ENCODE results near the gene TULP4.
"Not testable (repeated sequence)": the region's sequence is repeated elsewhere in the genome, so short reads cannot be mapped to it uniquely, and the experiment has no call there.

Gene TULP4

GRCh38 chr6:158554611-158555361, 242.5 kb downstream of the TULP4 start:
- Histone ChIP-seq H3K27ac (ENCODE audit: extremely low read depth, low read depth, low read length) (no peak overlapping the region), H3K9me3 (ENCODE audit: control insufficient read depth, insufficient read depth, low read depth, low read length) (no peaks in the 10 kb centered on the region), H3K36me3 (ENCODE audit: control insufficient read depth in 2 of 2, insufficient read depth in 1 of 2, low read length in 2 of 2) (no peaks in the 10 kb centered on the region), H3K4me3 (ENCODE audit: low read depth, low read length) (no peak overlapping the region), H3K4me1 (ENCODE audit: control insufficient read depth, insufficient read depth, low read length) (peaks cover 15% of the 10 kb centered on the region)
- CTCF ChIA-PET: interaction anchor here (0.5 to 2.1 kb wide), 5 partner anchors 8 to 341 kb away, joined by 3 to 4 read pairs (median 3); no protein-coding TSS in a partner anchor
- TF ChIP-seq, protein P1, sequence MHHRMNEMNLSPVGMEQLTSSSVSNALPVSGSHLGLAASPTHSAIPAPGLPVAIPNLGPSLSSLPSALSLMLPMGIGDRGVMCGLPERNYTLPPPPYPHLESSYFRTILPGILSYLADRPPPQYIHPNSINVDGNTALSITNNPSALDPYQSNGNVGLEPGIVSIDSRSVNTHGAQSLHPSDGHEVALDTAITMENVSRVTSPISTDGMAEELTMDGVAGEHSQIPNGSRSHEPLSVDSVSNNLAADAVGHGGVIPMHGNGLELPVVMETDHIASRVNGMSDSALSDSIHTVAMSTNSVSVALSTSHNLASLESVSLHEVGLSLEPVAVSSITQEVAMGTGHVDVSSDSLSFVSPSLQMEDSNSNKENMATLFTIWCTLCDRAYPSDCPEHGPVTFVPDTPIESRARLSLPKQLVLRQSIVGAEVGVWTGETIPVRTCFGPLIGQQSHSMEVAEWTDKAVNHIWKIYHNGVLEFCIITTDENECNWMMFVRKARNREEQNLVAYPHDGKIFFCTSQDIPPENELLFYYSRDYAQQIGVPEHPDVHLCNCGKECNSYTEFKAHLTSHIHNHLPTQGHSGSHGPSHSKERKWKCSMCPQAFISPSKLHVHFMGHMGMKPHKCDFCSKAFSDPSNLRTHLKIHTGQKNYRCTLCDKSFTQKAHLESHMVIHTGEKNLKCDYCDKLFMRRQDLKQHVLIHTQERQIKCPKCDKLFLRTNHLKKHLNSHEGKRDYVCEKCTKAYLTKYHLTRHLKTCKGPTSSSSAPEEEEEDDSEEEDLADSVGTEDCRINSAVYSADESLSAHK (tag by site-specific recombination; IDR thresholded peaks at IDR 0.05): no peak
- TF ChIP-seq ZNF423 (tag by site-specific recombination; IDR thresholded peaks at IDR 0.05) (no peak), GLIS2 (tag by site-specific recombination; IDR thresholded peaks at IDR 0.05) (no peak), ZNF335 (tag by site-specific recombination; conservative IDR thresholded peaks at IDR 0.05) (peak; percentile 33; the same call in 1 of the 2 replicates), ZNF664 (tag by site-specific recombination; IDR thresholded peaks at IDR 0.05) (peak; percentile 40; the same call in 1 of the 2 replicates), PRDM6 (tag by site-specific recombination; IDR thresholded peaks at IDR 0.05) (peak; percentile 83)
- POLR2A ChIA-PET: no interaction called here

DNA sequence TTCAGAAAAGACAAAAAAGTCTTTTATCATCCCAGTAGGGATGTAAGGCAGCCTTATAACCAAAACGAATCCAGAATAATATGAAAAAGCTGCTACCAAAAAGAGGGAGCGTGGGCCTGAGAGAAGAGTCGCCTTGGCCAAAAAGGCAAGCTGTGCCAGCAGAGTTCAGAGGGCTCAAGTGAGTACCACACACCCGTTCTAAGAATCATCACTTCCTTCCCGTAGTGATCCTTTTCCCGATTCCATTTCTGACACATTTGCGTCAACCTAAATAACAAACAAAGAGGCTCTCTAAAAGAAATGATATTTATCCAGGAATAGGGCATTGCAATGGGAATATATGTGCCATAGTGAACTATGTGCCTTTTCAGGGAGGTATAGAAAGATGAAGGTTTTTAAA, 243.8 kb downstream of the TULP4 start:
- Histone ChIP-seq H3K4me1 (ENCODE audit: control insufficient read depth, insufficient read depth, low read length) (peaks cover 15% of the 10 kb centered on the region), H3K9me3 (ENCODE audit: control insufficient read depth, insufficient read depth, low read depth, low read length) (no peaks in the 10 kb centered on the region), H3K27ac (ENCODE audit: extremely low read depth, low read depth, low read length) (no peak overlapping the region), H3K36me3 (ENCODE audit: control insufficient read depth in 2 of 2, insufficient read depth in 1 of 2, low read length in 2 of 2) (no peaks in the 10 kb centered on the region), H3K4me3 (ENCODE audit: low read depth, low read length) (no peak overlapping the region)
- POLR2A ChIA-PET: no interaction called here
- no peak for TF ChIP-seq ZNF202 (tag by site-specific recombination; IDR thresholded peaks at IDR 0.05; ENCODE audit: borderline replicate concordance)
- TF ChIP-seq ZNF843 (tag by site-specific recombination; IDR thresholded peaks at IDR 0.05): no peak
- TF ChIP-seq WT1 (tag by site-specific recombination; IDR thresholded peaks at IDR 0.05): no peak
- no peak for TF ChIP-seq ZNF544 (tag by site-specific recombination; IDR thresholded peaks at IDR 0.05)
- CTCF ChIA-PET: interaction anchor here (0.6 kb wide), 1 partner anchor 12 kb away, joined by 3 read pairs; no protein-coding TSS in a partner anchor

GRCh38 chr6:158557110-158557509, 244.8 kb downstream of the TULP4 start:
- POLR2A ChIA-PET: not testable (repeated sequence)
- CTCF ChIA-PET: interaction anchor here (0.7 to 0.9 kb wide), 2 partner anchors 110 to 343 kb away, joined by 3 read pairs; no protein-coding TSS in a partner anchor

DNA sequence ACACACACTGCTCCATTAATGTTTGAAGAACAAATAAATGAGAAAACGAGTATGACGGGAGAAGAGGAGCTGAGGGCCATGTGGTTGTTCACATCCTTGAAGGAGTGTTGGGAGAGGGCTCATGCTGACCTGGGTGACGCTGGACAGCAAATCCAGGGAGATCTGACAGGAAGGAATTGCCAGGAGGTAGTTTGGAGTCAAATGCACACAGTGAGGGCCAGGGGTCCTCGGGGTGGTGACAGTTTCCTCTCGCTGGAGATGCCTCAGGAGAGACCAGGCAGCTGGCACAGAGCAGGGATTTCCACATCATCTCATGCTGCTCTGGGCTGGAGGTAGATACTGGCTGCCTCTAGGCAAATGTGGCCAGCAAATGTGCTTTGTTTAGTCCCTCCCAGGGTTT, 245.7 kb downstream of the TULP4 start:
- Histone ChIP-seq H3K4me1 (ENCODE audit: control insufficient read depth, insufficient read depth, low read length) (peaks cover 15% of the 10 kb centered on the region), H3K4me3 (ENCODE audit: low read depth, low read length) (no peak overlapping the region), H3K27ac (ENCODE audit: extremely low read depth, low read depth, low read length) (no peak overlapping the region), H3K9me3 (ENCODE audit: control insufficient read depth, insufficient read depth, low read depth, low read length) (no peaks in the 10 kb centered on the region), H3K36me3 (ENCODE audit: control insufficient read depth in 2 of 2, insufficient read depth in 1 of 2, low read length in 2 of 2) (no peaks in the 10 kb centered on the region)
- ChIA-PET CTCF (interaction anchor here (0.6 to 1.2 kb wide), 3 partner anchors 48 to 343 kb away, joined by 3 to 4 read pairs (median 3); no protein-coding TSS in a partner anchor), POLR2A (no interaction called here)
- TF ChIP-seq REST (tag by site-specific recombination; IDR thresholded peaks at IDR 0.05) (peak; percentile 63), SCRT1 (tag by site-specific recombination; IDR thresholded peaks at IDR 0.05; ENCODE audit: borderline replicate concordance) (no peak)

More at GRCh38 chr6:158557110-158557509, 244.8 kb downstream of the TULP4 start:
- not testable (repeated sequence) for H3K4me3 ChIP-seq (ENCODE audit: low read depth, low read length); H3K27ac ChIP-seq (ENCODE audit: extremely low read depth, low read depth, low read length); H3K36me3 ChIP-seq (ENCODE audit: control insufficient read depth in 2 of 2, insufficient read depth in 1 of 2, low read length in 2 of 2); H3K9me3 ChIP-seq (ENCODE audit: control insufficient read depth, insufficient read depth, low read depth, low read length)
- peaks cover 15% of the 10 kb centered on the region for H3K4me1 ChIP-seq (ENCODE audit: control insufficient read depth, insufficient read depth, low read length)

Data from HEK293 (cell line).